Suppressor macrophage treated with lipopolysaccharide for 4 hours (primary cell): ENCODE results near the gene XPC.
A peak's percentile ranks its signal among the peaks of the same experiment; 100 is the strongest.
"Not testable (repeated sequence)": the region's sequence is repeated elsewhere in the genome, so short reads cannot be mapped to it uniquely, and the experiment has no call there.

Experiments
- DNase-seq: peaks from one replicate; pipeline ENCODE4 v3.0.0-alpha.2; 2020

Gene XPC

GRCh38 chr3:14131134-14131533, 47.3 kb downstream of the XPC start:
- no peak for DNase-seq

- DNase-seq: no peak
These were observed 47.7 kb downstream of the XPC start for GRCh38 chr3:14130707-14131106.

DNA sequence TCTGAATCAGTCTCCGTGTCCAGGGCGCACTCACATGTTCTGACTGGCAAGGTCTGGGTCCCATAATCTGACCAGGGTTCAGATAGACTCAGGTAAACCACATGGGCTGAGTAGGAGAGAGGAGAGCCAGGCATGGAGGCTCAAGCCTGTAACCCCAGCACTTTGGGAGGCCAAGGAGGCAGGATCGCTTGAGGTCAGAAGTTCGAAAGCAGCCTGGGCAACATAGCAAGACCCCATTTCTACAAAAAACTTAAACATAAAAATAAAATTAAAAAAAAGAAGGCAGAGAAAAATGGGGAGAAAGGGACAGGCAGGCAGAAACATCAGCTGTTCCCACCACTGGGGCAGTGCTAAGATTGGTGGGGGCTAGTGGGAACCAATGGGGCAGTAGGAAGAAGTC, 48.2 kb downstream of the XPC start:
- DNase-seq: no peak

DNA sequence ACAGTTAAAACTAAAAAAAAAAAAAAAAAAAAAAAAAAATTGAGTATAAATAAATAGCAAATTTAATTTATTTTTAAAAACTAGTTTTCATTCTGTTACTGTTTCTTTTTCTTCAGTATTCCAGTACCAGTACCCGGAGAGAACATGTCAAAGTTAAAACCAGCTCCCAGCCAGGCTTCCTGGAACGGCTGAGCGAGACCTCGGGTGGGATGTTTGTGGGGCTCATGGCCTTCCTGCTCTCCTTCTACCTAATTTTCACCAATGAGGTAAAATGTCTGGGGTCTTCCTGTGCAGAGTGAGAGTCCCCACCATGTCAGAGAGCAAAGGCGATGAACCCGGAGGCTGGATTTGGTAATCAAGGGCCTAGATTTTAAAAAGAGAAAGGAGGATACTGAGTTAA, 49.1 kb downstream of the XPC start:
- DNase-seq: no peak

DNA sequence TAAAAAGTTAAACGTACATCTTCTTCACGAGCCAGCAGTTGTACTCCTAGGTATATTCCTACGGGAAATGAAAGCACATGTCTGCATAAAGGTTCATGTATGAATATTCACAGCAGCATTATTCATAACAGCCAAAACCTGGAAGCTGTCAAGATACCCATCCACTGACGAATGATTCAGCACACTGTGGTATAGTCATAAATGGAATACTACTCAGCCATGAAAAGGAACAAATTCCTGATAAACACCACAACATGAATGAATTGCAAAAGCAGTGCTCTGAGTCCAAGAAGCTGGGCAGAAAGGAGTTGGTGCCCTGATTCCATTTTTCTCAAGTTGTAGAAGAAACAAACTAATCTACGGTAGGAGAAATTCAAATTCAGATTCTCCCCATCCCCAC, 49.7 kb downstream of the XPC start:
- DNase-seq: no peak

DNA sequence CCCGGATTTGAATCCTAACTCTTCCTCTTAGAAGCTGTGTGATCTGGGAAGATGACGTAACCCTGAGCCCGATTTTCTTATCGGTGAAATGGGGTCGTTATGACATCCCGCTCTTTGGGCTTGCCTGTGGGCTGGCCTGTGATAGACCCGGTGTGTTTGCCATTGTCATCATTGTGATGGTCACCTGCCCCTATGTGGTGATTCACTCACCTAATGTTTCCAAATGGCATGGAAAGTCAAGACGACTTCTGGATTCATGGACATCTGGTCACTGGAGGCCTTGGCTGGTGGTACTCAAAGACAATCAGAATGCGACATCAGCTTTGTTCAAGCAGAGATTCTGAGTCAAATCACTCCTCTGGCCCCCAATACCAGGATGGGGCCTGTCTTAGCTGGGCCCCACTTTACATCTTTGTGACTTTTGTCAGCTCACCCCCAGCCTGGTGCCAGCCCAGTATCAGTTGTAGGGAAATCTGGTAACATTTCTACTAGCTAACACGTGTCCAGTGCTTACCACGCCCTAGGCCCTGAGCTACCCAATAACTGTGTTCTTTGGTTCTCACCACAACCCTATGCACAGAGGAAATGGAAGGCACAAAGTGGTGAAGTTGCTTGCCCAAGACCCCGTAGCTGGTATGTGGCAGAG, 50.8 kb downstream of the XPC start:
- no peak for DNase-seq

GRCh38 chr3:14126887-14127505, 51.4 kb downstream of the XPC start:
- peak; percentile 8 for DNase-seq

DNA sequence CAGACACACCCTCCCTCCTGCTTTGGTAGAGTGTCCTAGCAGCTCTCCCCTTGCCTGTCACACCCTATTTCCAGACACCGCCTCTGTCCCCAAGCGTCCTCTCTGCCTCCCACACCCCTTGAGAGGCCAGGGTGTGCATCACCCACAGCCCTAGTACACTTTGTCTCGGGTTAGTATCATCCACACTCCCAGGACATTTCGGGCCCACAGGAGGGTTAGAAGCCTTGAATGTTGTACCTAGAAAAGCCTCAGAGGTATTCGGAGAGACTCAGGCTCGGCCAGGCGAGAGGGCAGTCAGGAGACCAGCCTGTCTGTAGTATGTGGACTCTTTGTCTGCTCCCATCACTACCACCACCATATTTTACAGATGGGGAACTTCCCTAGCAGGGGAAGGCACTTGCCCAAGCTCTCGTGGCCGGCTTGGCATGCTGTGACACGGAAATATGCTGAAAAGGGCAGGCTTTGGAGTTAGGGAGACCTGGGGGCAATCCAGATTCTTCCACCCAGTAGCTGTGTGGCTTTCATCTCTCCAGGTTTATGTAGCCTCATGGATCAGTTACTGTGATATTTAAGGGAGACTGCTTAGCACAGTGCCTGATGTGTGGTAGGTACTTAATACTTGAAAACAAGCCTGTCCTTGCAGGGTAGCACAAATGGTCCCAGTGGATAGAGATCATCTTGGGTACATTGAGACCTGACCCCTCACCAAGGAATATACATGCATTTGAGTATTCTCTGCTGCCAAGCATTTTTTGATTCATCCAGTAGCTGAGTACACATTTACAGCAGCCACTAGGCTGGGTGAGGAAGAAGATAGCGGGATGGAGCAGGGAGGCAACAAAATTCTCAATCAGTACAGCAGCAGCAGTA, 52.1 kb downstream of the XPC start:
- DNase-seq: no peak

DNA sequence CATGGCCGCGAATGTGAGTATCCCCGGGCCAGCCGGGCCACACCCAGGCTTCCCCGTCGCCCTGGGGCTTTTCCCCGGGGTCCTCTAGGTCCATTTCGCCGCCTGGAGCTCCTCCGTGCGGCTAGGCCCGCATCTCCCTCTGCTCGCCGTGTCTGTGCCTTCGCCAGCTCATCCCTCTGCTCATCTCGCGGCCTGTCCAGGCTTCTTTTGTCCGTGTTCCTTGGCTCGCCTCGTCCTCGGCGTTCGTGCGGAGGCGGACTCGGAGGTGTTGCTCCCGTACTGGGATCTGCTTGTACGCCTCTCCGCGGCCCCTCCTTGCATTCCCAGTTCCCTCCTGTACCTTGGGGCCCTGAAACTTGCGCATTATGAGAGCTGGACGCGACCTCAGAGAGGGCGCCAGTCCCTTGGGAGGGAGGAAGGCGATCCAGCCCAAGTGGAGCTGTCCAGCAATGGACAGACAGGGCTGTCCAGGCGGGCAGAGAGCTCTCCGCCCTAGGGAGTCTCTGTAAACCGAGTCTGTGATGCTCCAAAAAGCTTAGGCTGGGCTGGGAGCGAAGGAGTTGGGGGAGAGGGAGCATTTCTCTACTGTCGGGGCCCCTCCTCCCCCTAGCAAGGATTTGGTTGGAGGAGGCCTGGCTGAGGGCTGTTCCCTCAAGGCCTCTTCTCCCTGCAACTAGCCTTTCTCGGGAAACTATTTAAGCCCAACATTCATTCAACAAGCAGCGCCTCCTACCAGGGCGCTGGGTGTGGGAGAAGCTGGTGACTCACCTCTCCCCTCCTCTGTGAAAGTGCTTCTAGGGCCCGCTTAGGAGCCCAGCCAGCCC, 53.0 kb downstream of the XPC start:
- peak; percentile 78 for DNase-seq

DNA sequence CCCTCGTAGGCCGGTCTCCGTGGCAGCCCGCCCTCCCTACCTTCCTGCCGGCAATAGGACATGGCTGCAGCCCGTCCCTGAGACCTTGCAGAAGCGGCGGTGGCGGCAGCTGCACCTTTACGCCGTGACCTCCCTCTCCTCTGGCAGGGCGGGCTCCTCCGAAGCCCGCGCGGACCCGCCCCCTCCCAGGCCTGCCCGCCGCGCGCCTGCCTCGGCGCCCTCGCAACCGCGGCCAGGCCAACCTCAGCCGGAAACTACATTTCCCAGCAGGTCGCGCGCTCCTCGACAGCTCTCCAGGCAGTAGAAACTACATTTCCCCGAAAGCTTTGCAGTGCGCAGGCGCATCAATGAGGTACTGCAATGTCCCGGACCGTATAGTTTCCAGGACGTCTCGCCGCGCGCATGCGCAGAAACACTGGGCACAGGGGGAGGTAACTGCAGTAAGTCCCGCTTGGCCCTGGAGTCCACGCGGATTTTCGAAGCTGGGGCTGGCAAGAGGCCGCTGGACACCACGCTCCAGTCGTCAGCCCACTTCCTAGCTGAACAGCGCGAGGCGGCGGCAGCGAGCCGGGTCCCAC, 53.7 kb downstream of the XPC start, which contains the start of the genes CHCHD4 and TMEM43:
Gene CHCHD4 (minus strand): TSS at position 256 of the 578 bp plus-strand sequence. CDS start 194 bp downstream, at position 62.
Gene TMEM43 (plus strand): TSS at position 438 of the 578 bp plus-strand sequence. CDS start 142 bp downstream, outside the sequence.
- DNase-seq: peak; percentile 100

- DNase-seq: peak; percentile 81
These were observed 54.2 kb downstream of the XPC start for GRCh38 chr3:14124223-14124614.

DNA sequence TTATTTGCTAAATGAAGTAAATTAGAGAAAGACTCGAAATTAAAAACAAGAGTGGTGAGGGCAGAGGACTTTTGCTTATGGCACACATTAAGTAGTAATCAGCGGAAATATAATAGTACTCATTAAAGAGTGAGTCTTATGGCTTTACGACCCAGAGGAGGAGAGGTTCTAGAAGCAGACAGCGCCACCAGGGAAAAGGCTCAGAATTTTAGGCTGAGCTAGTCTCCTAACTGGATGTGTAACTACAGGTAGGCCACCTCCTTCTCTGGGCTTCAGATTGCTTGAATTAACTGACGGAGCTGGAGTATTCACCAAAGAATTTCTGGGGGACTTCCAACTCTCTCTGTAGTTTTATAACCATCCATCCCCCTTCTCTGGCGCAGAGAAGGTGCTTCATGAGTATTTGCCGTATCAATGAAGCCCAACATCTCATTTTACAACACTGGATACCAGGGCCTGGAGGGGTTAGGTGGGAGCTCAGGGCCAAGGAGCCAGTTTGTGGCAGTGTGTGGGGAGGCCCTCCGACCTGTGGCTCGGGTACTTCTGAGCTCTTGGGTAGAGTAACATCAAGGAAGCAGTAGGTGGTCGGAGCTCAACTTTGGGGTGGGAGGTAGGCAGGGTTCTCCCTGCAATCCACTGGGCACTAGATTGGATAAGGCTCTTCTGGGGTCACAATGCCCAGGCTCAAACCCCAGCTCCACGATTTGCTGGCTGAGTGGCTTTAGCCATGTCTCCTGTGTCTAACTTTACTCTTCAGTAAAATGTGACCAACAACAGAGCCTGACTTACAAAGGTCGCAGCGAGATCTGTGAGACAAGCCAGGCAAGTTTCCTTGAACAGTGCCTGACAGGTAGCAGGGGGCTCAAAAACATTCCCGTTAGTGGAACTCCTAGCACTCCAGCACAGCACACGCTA, 54.8 kb downstream of the XPC start:
- DNase-seq: no peak

GRCh38 chr3:14122301-14122700, 56.1 kb downstream of the XPC start:
- no peak for DNase-seq

GRCh38 chr3:14121859-14122258, 56.5 kb downstream of the XPC start:
- no peak for DNase-seq

- not testable (repeated sequence) for DNase-seq
These were observed 57.4 kb downstream of the XPC start for GRCh38 chr3:14120921-14121448.

DNA sequence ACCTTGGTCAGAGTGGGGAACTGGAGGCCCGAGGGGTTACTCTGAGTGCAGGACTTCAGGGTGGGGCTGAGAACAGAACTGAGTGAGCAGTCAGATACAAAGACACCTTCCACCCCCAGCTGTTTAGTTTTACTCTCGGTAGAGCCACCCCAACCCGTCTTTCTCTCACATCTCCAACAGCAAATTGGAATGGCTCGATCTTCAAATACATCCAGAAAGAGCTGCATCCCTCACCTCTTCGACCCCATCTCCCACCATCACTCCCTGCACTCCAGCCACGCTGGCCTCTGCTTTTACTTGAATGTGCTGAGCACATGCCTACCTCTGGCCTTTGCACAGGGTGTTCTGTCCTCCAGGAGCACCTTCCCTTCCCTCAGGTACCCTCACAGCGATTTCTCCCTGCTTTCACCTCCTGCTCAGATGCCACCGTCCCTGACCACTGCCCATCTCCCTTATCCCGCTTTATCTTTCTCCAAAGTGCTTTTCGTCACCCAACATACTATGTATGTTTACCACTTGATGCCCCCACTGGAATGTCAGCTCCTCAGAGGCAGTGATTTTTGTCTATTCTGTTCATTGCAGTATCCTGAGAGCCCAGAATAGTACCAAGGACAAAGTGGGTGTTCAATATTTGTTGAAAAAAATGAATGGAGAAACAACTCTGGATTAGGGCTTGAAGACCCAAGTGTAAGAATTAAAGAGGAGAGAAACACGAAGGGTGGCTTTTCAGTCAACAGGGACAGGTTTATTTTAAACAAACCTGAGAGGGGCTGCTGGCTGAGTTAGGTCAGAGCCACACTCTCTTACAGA, 58.1 kb downstream of the XPC start:
- no peak for DNase-seq

DNA sequence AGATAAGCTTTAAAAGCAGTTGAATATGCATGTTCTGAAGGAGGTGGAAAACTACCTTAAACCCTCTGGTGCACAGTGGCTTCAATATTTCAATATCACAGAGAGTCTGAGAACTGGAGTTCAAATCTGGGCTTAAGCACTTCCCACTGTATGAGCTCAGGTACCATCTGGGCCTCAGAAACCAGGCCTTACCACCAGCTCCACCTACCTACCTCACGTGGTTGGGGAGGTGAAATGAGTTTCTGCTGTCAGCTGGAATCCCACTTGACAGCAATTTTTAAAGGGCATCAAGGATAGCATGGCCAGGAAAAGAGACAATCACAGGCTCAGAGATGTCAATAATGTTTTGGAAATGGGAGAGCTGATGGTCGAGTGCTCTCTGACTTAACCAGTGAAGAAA, 58.8 kb downstream of the XPC start:
- DNase-seq: no peak

DNA sequence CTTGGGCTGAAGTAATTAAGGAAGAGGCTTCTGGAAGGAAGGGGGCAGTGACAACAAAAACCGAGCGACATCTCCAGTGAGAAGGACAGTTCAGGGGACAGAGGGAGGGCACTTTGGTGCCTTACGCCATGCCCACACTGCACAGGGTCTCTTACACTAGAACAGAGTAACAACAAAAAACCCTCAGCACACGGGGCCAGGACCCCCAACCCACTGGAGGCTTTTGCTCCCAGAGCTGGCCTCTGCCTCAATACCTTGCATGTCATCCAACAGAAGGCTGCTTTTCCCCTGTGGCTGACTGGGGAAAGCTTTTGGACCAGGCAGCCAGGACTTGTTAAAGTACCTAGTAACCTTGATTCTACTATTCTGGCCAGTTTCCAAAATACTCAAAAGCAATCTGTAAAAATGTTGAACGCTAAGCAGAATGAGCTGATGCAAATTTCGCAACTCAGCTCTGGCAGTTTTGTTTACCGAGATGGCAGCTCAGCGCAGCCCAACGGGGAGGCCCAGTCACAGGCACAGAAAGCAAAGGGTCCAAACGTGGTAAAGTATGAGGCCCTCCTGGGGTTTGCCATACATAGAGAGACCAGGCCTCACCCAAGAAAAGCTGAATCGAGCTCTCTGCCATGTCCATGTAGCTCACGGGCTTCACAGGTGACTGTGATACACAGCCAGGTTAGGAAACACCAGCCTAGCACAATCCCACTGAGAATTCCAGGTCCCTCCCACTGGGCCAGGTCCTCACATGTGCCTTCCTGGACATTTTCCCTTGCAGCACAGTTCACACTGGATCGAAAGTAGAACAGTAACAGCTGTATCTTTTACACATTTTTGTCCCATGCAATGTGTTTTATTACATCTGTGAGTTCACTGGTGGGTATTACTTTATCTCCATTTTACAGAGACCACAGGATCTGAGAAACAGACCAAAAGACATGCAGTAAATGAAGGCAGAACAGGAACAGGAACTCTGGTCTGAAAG, 59.7 kb downstream of the XPC start:
- DNase-seq: no peak
